GM10847 (cell line): Measurements from ENCODE around the gene WDR47.

Experiments
- POLR2A ChIP-seq: IDR thresholded peaks from 2 replicates; pipeline ENCODE4 v1.6.1; 2011; ENCODE audit not compliant: insufficient read length; ENCODE audit errors: extremely low read depth

WDR47 gene

GRCh38 chr1:109041621-109042468 is at the start of gene WDR47:
Gene WDR47 (minus strand): TSS chr1:109042102. CDS start chr1:109023512, 18,590 bp downstream.
- peak; percentile 97 for TF ChIP-seq POLR2A

GRCh38 chr1:109091078-109091838 is 49.4 kb upstream of the WDR47 start:
- no peak for TF ChIP-seq POLR2A

- TF ChIP-seq POLR2A: no peak
Measured at GRCh38 chr1:109090196-109091077, 48.5 kb upstream of the WDR47 start, which contains the start of gene TMEM167B. Gene TMEM167B (plus strand): TSS chr1:109090764. CDS start chr1:109090873, 109 bp downstream.

DNA sequence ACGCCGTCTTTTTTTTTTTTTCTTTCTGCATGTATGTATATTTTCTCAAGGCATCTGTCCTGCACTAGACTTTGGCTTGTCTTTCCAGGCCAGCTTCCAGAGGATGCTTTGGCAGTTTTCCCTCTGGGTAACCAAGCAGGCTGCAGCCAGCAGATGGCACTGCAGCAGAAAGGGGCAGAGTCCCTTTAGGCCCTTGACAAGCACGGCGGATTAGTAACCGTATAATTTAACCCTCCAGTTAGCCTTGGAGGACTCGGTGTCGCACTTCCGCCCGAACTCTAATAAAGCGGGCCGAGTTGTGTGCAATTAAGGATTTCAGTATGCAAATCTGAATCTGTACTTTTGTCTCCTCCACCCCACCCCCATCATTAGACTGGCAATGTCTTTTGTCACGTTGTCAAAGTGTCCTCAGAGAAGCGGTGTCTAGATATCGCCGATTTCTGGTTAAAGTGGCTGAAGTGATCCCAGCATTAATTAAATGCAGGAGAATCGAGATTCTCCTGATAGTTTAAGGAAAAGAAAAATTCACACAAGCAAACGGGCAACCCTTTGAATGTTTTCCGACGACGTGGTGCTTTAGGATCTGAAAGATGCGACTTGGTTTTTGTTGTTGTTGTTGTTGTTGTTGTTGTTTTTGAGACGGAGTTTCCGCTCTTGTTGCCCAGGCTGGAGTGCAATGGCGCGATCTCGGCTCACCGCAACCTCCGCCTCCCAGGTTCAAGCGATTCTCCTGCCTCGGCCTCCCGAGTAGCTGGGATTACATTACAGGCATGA is 47.5 kb upstream of the WDR47 start:
- TF ChIP-seq POLR2A: no peak

- TF ChIP-seq POLR2A: no peak
Measured at GRCh38 chr1:109084563-109085517, 42.9 kb upstream of the WDR47 start.

DNA sequence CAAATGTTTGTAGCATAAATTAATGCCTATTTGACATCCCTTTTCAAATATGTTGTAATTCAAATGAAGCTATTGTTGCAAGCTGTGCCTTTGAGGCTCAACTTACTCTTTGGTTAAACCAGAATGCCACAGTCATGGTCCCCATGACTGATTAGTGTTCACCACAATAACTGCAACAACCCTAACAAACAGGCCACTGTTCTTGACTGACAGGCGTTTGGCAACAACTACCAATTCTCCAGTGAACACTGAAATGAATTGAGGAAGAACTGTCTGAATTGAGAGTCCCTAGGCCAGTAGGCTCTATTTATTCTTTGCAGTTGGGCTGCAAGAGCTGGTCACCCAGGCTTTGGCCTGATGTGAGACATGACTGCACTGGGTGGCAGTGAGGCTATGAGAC is 42.0 kb upstream of the WDR47 start:
- TF ChIP-seq POLR2A: no peak

GRCh38 chr1:109083501-109083900 is 41.6 kb upstream of the WDR47 start:
- no peak for TF ChIP-seq POLR2A

DNA sequence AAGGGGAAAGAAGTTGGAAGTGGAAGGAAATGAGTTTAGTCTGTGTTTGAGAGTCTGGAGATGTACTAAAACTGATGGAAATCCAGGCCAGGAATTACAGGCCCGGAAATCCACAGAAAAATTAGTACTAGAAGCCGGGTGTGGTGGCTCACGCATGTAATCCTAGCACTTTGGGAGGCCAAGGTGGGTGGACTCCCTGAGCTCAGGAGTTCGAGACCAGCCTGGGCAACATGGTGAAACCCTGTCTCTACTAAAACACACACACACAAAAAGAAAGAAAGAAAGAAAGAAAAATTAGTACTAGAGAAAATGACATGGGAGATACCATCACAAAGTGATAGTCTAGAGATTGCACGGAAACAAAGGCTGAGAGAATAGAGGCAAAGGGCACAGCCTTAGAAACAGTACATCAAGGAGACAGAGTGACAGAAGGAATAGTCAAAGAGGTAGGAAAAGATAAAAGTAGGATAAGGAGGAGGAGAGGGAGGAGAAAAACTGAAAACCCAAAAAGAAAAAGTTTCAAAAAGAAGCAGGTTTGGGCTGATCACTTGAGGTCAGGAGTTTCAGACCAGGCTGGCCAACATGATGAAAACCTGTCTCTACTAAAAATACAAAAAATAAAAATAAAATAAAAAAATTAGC is 38.7 kb upstream of the WDR47 start:
- no peak for TF ChIP-seq POLR2A

- TF ChIP-seq POLR2A: no peak
Measured at GRCh38 chr1:109079240-109079622, 37.3 kb upstream of the WDR47 start.

DNA sequence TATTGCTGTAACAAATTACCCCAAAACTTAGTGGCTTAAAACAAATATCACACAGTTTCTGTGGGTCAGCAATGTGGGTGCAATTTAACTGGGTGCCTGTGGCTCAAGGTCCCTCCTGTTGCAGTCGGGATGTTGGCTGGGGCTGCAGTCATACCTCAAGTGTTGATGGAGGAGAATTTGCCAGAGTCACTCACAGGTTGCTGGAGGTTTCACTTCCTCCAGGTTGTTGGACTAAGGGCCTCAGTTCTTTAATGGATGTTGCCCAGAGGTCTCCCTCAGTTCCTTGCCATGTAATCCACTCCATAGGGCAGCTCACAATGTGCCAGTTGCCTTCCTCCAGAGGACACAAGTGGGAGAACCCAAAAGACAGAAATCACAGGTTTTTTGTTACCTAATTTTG is 36.4 kb upstream of the WDR47 start:
- TF ChIP-seq POLR2A: no peak

DNA sequence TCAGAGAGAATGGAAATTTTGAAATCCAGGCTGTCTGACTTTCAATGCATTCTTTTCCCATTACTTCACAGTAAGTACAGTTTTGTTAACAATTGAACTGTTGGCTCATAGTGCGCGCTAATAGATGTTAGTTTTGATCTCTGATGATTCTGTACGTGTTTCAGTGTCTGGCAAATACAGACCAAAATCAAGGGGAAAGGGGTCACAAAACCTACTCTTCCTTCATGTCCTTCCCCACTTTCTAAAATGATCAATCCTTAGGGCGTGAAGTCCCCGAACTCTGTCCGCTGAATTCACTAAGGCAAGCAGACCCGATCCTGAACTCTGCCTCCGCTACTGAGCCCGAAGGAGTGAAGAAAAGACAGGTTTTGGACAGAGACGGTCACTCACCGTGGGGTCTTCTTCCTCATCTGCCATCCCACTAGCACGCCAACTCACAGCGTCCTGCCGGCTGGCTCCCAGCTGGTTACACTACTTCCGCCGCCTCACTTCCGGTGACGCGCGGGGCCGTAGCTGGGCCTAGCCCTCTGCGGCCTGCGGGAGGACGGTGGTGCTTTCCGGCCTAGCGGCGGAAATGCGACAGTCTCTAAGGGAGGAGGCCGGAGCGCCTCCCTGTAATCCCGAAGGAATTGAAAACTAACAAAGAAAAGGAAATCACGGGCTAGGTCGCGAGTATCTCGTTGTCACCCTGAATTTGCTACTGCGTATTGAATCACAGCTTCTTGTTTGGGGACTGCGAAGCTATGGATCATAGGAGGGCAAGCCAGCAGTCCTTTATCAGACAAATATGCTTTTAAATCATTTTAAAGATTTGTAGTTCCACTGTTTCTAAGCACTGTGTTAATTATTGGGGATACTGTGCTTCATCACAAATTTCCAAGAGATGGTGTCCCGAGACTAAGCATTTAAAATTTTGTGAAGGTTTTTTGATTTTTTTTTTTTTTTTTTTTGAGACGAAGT is 33.9 kb upstream of the WDR47 start, which contains the start of gene TAF13:
TSS of gene TAF13 (minus strand) at position 473 of the 960 bp plus-strand sequence. CDS start at position 417, 56 bp downstream.
- peak; percentile 92 for TF ChIP-seq POLR2A

DNA sequence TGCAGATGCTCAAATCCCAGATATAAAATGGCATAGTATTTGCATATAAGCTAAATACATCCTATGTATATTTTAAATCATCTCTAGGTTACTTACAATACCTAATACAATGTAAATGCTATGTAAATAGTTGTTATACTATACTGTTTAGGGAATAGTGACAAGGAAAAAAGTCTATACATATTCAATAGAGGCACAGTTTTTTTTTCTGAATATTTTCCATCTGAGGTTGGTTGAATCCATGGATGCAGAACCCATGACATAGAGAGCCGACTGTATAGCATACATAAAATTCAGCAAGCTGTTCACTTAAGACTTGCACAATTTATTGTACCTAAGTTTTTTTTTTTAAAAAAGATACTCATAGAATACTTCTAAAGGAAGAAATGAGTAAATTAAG is 27.4 kb upstream of the WDR47 start:
- TF ChIP-seq POLR2A: no peak
